Measurements from ENCODE around the gene DRC3. TPM values are rescaled to one million over a fixed set of nuclear protein-coding genes. Genes with fewer than 3 reads are reported as not detected.

Gene DRC3
- total RNA-seq, 1 donor from 2014 or later, result 0.74 TPM

DNA sequence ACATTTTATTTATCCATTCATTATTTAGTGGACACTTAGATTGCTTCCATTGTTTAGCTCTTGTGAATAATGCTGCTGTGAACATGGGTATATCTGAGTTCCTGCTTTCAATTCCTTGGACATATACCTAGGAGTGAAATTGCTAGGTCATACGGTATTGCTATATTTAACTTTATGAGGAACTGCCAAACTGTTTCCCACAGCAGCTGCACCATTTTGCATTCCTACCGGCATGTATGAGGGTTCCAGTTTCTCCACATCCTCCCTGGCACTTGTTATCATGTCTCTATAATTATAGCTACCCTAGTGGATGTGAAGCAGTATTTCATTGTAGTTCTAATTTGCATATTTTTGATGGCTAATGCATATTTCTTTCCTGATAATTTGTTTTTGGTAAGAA, 91.4 kb downstream of the DRC3 start:
- TF ChIP-seq, protein P1, sequence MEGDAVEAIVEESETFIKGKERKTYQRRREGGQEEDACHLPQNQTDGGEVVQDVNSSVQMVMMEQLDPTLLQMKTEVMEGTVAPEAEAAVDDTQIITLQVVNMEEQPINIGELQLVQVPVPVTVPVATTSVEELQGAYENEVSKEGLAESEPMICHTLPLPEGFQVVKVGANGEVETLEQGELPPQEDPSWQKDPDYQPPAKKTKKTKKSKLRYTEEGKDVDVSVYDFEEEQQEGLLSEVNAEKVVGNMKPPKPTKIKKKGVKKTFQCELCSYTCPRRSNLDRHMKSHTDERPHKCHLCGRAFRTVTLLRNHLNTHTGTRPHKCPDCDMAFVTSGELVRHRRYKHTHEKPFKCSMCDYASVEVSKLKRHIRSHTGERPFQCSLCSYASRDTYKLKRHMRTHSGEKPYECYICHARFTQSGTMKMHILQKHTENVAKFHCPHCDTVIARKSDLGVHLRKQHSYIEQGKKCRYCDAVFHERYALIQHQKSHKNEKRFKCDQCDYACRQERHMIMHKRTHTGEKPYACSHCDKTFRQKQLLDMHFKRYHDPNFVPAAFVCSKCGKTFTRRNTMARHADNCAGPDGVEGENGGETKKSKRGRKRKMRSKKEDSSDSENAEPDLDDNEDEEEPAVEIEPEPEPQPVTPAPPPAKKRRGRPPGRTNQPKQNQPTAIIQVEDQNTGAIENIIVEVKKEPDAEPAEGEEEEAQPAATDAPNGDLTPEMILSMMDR (IDR thresholded peaks at IDR 0.05), result no peak
- TF ChIP-seq POLR2AphosphoS5 (IDR thresholded peaks at IDR 0.05; ENCODE audit: insufficient read depth in 1 of 2, low read depth in 1 of 2), result no peak
- H3K4me3 ChIP-seq, result no peak overlapping the region
- H3K36me3 ChIP-seq, result peaks cover 0 to 57% of the 10 kb centered on the region in 2 donors
- DNase-seq (ENCODE audit: extremely low spot score in 2 of 2), result no peak
- no peaks in the 10 kb centered on the region for H3K27me3 ChIP-seq
- no peaks in the 10 kb centered on the region for H3K9me3 ChIP-seq
- H3K4me1 ChIP-seq, result no peaks in the 10 kb centered on the region
- intact Hi-C loops (cut with DNase I), result no loop called here
- H3K27ac ChIP-seq, result no peak overlapping the region

DNA sequence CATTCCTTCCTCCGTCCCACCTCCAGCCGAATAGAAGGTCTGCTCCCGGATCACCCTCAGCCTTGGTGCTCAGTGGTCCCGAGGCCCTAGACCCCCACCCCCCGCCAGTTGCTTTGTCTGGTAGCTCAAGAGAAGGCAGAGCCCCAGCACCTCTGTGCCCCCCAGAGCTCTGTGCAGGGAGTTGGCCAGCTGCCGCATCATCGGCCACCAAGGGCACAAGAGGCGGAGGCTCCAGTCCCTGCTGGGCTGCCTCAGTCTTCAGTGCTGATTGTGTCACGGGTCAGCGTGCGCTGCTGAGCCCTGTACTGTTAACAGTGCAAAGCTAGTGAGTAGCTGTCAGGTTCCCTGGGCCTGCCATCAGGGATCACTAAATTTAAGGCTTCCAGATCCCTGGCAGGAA, 92.9 kb downstream of the DRC3 start:
- TF ChIP-seq, protein P1 (IDR thresholded peaks at IDR 0.05), result no peak
- TF ChIP-seq POLR2AphosphoS5 (IDR thresholded peaks at IDR 0.05; ENCODE audit: insufficient read depth in 1 of 2, low read depth in 1 of 2) (no peak), POLR2A (IDR thresholded peaks at IDR 0.05) (no peak)
- Histone ChIP-seq H3K27ac (no peak overlapping the region), H3K36me3 (peaks cover 0 to 50% of the 10 kb centered on the region in 2 donors), H3K4me1 (no peaks in the 10 kb centered on the region), H3K9me3 (no peaks in the 10 kb centered on the region), H3K27me3 (no peaks in the 10 kb centered on the region), H3K4me3 (no peak overlapping the region)
- intact Hi-C loops (cut with DNase I), result no loop called here
- no peak for DNase-seq (ENCODE audit: extremely low spot score in 2 of 2)

Other genes starting within 250 kb of the DRC3 start
- gene SREBF1, start 135.9 kb upstream of the DRC3 start, total RNA-seq, result 84.0 TPM
- 88.6 TPM for gene TOM1L2, start 462 bp upstream of the DRC3 start, total RNA-seq
- 15.5 TPM for gene ATPAF2, start 66.3 kb downstream of the DRC3 start, total RNA-seq
- gene GID4, start 66.5 kb downstream of the DRC3 start, total RNA-seq, result 11.3 TPM
- gene DRG2, start 115.1 kb downstream of the DRC3 start, total RNA-seq, result 40.8 TPM
- 6.1 TPM for gene MYO15A, start 135.9 kb downstream of the DRC3 start, total RNA-seq
- gene ALKBH5, start 211.0 kb downstream of the DRC3 start, total RNA-seq, result 77.3 TPM

Data from vagina (tissue), 2 donors.